A549 (cell line): ENCODE results near the gene PLEKHF1.

Source experiments
- CTCF ChIP-seq: fragments of >200 bp; sonication (Bioruptor Twin); formaldehyde crosslinking; IDR thresholded peaks from 3 replicates; pipeline ENCODE4 v1.5.1; 2016
- JUNB ChIP-seq: fragments of >200 bp; sonication (Bioruptor Twin); formaldehyde crosslinking; IDR thresholded peaks from 2 replicates; pipeline ENCODE4 v1.6.1; 2016
- MAZ ChIP-seq: fragments of 150-350 bp; IDR thresholded peaks from 2 replicates; pipeline ENCODE4 v1.6.1; 2014; ENCODE audit warnings: antibody characterized with exemption, low read depth, low read length, borderline replicate concordance
- POLR2A ChIP-seq: IDR thresholded peaks from 2 replicates; pipeline ENCODE4 v1.6.1; 2012; ENCODE audit warnings: mild to moderate bottlenecking, low read length
- SMC3 ChIP-seq: fragments of >200 bp; sonication (Bioruptor Twin); formaldehyde crosslinking; IDR thresholded peaks from 3 replicates; pipeline ENCODE4 v1.6.1; 2018; ENCODE audit warnings: inconsistent platforms
- TP53 ChIP-seq: fragments of 250-450 bp; sonication (Bioruptor Pico); IDR thresholded peaks from 2 replicates; pipeline ENCODE4 v1.5.0; 2021; ENCODE audit warnings: mild to moderate bottlenecking, moderate library complexity
- TF ChIP-seq, protein P1 (sequence below): fragments of 450-650 bp; IDR thresholded peaks from 2 replicates; pipeline ENCODE4 v1.6.1; 2014; ENCODE audit warnings: antibody characterized with exemption

- no peak for TF ChIP-seq TP53 (CRISPR knock-in tag)
- TF ChIP-seq CTCF = no peak
- TF ChIP-seq MAZ = no peak
- TF ChIP-seq, protein P1, sequence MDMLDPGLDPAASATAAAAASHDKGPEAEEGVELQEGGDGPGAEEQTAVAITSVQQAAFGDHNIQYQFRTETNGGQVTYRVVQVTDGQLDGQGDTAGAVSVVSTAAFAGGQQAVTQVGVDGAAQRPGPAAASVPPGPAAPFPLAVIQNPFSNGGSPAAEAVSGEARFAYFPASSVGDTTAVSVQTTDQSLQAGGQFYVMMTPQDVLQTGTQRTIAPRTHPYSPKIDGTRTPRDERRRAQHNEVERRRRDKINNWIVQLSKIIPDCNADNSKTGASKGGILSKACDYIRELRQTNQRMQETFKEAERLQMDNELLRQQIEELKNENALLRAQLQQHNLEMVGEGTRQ = no peak
- TF ChIP-seq SMC3 = no peak
- TF ChIP-seq JUNB = no peak
- TF ChIP-seq POLR2A = no peak
These were observed 4.4 kb upstream of the PLEKHF1 start for GRCh38 chr19:29660835-29661234.
